Ammon's horn (tissue), 1 donor: ENCODE data around the gene PDZD7.
"Not testable (repeated sequence)": the region's sequence is repeated elsewhere in the genome, so short reads cannot be mapped to it uniquely, and the experiment has no call there.

Experiments used
- DNase-seq: peaks from one replicate; pipeline ENCODE4 v3.0.0-alpha.2; 2016; ENCODE audit warnings: low spot score

PDZD7 gene

DNA sequence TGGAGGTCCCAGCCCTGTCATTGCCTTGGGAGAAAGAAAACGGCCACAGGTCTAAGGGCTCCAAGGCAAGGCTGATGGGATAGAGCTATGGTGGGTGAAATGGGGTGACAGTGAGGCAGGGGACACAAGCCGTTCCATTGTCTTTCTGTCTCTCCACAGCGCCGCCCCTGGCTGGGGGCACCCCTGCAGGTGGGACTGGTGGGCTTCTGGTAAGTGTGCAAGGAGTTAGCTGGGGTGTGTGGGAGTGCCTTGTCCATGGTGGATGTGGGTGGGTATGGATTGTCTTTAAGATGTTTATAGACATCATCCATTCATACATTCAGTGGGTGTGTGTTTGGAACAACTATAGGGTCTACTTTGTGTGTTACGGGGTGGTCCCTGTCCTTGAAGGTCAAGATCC lies 7.6 kb upstream of the PDZD7 start:
- DNase-seq, result no peak

DNA sequence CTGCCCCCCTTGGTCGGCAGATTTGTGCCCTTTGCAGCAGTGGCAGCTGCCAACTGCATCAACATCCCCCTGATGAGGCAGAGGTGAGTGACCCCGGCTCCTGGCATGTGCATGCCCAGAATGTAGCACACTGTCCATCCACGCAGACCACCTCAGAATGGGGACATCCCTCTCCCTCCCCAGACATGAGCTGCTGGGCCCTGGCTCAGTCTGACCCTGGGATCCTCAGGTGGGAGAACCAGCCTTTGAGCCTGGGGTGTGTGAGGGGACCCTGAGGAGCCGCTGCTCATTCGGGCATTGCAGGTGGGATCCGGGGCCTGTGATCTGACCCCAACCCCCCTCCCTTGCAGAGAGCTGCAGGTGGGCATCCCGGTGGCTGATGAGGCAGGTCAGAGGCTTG lies 5.8 kb upstream of the PDZD7 start:
- no peak for DNase-seq

DNA sequence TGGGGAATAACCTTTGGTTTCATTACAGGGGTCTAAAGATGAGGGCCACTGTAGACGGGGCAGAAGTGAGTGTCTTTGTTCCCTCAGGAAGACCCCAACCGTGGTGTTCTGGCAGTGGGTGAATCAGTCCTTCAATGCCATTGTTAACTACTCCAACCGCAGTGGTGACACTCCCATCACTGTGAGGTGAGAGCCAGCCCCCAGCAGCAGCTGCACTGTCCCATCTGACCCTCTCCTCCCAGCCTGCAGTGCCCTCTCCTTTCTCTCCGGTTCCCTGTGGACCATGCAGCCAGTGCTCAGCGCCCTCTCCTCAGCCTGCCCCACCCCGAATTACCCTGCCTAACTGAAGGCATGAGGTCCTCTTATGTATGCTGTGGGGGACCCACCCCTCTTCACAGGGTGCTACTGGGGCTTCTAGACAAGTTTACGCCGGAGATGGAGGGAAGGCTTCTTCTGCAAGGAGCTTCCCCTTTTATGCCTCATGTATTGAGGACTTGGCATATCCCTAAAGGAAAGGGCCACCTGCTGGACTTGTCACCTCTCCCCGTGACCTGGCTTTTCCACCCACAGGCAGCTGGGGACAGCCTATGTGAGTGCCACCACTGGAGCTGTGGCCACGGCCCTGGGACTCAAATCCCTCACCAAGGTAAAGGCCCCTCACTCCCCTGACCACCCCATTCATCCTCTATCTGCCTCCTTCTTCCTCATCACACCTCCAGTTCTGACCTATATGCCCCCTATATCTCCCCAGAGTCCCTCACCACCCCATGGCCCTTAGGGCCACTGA lies 5.2 kb upstream of the PDZD7 start:
- DNase-seq, result no peak

DNA sequence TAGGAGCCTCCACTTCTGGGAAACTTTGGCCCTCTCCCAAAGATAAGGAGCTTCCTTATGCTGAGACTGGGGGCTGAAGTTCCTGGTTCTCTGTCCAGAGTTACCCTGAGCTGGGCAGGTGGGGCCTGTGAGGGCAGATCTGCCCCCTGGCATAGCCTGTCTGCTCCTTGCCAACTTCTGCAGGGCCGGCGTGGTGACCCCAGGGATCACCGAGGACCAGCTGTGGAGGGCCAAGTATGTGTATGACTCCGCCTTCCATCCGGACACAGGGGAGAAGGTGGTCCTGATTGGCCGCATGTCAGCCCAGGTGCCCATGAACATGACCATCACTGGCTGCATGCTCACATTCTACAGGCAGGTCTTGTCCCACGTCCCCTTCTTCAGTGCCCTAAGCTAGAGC lies 4.4 kb upstream of the PDZD7 start:
- DNase-seq, result no peak

DNA sequence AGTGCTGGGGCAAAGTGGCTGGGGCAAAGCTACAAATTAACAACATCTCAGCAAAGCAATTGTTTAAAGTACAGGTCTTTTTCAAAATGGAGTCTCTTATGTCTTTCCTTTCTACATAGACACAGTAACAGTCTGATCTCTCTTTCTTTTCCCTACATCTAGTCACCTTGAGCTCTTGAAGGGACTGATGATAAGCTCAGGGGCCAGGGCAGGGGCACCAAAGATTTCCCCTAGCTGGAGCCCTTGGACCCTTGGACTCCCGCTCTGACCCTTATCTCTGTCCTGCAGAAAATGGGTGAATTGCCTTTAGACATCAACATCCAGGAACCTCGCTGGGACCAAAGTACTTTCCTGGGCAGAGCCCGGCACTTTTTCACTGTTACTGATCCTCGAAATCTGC lies 3.5 kb upstream of the PDZD7 start:
- not testable (repeated sequence) for DNase-seq

DNA sequence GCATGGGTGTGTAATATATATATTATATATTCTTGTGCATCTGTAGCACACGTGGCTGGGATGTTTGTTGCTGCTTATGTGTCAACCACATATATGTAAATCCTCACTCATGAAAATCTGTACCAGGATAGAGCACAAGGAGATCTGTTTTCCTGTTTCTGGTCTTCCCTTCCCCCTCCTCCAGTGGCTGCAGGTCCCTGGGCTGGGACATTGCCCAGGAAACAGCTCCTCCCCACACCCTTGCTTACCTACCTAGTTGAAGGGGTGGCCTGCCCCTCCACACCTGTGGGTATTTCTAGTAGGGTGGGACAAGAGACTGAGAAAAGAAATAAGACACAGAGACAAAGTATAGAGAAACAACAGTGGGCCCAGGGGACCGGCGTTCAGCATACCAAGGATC lies 2.3 kb upstream of the PDZD7 start:
- DNase-seq, result no peak

DNA sequence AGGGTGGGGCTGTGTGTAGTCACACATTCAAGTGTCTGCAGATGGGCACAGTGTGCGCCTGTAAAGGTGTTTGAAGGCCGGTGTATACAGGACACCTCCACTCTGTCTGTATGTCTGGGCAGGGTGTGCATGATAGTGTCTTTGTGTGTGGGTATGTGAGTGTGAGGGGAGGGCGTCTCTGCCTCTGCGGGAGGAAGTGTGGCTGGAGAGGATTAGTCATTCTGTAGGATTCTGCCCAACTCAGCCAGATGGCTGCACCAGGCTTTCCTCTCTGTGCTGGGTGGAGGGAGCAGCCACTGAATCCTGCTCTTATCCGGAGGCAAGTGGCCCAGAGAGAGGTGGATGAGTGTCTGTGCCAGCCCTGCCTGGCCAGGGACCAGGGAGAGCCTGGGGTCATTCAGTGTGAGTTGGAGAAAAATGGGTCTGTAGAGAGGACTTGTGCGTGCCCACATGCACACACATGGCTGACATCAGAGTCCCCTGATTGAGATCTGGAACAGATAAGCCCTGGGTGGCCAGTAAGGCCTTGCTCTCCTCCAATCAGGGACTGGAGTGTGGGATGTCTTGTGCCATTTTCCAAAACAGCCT lies 1.8 kb upstream of the PDZD7 start:
- DNase-seq, result peak; percentile 89

DNA sequence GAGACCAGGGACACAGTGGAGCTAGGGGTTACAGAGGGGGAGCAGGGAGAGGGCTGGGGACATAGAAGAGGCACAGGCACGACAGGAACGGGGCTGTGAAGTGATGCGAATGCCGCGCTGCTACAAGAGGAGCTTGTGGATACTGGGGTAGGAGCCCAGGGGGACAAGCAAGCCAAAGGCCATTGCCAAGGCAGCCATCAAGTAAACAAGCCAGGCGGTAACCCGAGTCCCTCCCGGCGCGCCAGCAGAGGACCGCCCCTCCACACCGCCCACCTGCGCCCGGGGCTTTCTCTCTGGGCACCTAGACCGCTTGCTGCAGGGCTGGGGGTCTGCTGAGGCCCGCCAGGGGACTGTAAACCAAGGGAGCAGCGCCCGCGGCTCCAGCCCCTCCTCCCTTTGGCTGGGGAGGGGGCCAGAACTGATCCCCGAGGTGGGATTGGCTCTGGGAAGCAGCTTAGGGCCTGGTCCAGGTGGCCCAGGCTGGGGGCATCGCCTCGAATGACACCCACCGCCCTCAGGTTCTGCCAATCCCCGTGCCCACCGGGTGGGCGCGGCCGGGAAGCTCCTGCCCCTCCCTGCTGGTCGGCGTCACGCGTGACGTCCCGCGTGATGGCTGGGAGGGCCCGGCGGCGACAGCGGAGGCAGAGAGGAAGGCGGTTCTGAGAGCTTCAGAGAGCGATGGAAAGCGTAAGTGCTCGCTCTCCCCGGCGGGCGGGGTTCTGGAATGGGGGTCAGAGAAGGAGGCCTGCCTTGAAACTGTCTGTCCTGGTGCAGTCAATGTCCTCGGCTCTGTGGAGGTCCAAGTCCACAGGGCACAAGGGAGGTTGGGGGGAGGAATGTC lies 1.1 kb upstream of the PDZD7 start:
- peak; percentile 96 for DNase-seq

DNA sequence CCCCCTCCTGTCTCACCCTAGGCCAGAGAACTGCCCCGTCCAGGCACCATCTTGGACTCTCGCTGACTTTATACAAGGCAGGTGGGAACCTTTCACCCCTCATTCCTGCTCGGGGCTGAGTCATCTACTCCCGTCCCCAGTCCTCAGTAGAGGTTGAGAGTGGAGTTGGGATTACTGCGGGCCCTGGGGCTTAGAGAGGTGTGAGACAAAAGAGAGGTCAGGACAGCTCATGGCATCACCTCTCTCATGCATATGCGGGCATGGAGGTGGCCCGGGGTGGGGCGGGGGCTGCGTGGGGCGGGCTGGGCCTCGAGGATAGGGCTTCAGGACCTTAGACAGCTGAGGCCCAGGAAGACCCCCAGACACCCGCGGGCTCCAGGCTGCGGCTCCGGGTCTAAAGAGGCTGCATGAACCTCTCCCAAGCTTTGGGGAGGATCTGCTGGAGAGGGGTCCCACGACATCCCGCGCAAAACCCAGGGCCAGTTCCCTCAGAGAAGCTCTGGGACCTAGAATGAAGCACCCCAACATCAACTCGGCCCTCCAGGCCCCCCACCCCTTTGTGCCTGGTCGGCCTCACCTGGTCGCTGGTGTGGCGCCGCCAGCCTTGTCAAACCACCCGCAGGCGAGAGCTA lies 317 bp downstream of the PDZD7 start:
- DNase-seq, result no peak

DNA sequence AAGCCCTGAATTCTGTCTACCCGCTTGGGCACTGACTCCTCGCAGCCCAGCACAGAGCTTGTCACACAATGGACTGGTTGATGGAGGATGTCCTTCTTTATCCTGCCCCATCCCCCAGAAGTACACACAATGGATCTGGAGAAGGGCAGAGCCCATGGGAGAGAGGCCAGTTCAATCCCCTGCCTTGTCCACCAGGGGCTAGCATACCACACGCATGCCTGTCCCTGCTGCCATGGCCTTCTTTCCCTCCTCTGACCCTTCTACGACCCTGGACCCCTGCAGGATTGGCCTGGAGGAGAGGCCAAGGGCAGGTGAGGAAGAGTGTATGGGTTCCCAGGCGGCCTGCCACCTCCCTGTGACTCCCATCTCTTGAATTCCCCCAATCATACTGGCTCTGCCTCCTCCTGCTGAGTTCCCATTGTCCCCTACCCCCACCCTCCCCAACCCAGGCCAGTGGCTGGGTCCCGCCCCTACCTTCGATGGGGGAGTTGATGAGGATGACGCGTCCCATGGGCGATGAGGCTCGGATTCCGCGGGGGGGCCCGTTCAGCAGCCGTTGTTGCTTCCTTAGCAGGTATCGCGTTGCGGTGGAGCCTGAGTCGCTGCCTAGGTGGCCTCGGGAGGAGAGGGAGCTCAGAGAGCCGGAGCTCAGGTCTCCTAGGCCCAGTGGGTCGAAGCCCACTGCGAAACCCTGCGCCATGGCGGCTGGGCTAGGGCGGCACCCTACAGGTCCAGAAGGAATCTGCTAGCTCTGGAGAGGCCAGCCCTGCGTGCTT lies 1.2 kb downstream of the PDZD7 start:
- DNase-seq, result no peak

DNA sequence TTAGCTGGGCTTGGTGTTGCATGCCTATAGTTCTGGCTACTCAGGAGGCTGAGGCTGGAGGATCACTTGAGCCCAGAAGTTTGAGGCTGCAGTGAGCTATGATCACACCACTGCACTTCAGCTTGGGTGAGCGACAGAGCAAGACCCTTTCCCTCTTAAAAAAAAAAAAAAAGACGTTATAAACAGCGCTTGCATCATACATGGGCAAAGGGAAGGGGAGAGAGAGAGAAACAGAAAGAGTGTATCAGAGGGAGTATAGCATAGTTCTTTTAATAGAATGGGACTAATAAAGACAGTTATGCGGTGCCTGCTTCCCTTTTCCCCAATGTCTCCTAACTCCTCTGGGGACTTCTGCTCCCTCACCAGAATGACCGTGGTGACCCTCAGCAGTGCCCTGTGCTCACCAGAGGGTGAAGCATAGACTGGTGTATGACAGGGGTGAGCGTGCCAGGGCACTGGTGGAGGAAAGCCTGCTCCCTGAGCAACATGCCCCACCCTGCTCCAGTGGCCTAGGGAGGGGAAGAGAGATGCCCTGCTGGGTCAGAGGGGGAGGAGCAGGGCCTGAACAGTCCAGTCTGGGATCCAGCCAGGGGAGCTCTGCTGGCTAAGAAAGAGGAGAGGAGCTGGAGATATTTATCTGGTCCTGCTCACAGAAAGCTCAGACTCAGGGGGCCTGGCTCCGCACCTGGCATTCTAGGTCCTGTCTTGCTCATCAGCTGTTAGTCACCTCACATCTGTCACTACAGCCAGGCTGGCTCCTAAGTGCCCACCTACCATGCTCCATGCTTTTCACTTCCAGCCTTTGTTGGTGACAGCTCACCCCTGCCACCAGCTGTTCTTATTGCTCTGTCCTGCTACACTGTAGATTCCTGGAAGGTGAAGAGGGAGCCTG lies 2.2 kb downstream of the PDZD7 start:
- no peak for DNase-seq

DNA sequence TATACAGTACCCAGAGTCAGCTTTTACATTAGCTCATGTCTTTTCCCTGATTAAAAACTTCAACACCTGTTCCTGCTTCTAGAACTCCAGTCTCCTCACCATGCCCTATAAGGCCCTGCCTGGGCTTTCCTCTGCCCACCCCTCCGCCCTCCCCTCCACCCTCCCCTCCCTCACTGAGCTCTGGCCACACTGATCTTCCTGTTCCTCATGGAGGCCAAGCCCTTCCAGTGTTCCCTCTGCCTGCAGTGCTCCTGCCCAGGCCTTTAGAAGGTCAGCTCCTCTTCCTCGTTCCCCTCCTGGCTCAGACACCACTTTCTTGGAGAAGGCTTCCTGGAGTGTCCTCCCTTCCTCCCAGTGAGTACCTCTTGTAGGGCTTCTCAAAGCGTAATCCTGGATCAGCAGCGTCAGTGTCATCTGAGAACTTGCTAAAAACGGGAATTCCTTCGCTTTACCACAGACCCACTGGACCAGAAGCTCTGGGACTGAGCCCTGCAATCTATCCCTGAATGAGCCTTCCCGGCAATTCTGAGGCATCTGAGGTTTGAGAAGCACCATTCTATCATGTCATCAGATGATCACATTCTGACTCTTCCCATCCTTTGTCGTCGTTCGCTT lies 3.7 kb downstream of the PDZD7 start:
- no peak for DNase-seq

DNA sequence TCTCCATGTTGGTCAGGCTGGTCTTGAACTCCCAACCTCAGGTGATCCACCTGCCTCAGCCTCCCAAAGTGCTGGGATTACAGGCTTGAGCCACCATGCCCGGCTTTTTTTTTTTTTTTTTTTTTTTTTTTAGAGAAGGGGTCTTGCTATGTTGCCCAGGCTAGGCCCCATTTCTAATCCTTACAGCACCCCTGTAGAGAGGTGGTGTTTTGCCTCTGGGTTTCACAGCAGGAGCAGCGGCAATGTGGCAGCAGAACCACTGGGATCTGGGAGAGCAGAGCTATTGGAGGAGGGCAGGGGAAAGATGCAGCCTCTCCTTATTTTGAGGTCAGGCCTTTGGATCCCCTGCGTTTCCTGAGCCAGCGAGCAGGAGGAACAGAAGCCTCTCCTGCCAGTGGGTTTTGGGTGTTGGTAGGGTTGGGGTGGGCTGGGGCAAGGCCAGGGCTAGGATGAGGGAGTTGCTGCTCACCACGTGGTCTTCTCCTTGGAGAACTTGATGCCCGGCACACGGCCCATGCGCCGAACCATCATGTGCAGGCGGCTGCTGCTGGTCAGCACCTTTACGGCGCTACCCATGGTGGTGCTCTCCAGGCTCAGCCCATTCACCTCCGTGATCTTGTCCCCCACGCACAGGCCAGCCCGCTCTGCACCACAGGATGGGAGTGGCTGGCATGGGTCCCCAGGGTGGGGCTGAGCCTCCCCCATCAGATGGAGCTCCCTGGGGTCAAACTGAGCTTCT lies 7.8 kb downstream of the PDZD7 start:
- no peak for DNase-seq

DNA sequence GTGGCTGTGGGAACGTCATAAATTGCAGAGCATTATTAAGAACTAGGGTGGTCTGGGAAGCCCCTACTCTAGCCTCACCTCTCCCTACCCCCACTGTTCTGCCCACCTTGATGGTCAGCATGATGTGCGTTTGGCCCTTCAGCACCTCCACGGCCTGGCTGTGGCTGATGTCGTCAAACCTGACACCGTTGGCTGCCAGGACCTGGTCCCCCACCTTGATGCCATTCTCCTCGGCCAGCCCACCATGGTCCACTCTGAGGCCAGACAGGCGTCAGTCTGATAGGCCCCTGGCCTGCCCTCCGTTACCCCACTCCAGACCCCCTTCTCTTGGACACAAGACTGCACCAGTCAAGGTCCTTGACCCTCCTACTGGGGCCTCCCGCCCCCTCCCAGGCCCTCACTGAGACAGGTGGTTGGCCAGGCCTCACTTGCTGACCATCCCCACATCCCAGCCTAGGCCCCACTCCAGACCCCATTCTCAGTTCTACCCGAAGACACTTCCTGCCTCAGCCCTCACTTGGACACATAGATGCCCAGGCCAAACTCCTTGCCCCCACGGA lies 9.2 kb downstream of the PDZD7 start:
- no peak for DNase-seq

DNA sequence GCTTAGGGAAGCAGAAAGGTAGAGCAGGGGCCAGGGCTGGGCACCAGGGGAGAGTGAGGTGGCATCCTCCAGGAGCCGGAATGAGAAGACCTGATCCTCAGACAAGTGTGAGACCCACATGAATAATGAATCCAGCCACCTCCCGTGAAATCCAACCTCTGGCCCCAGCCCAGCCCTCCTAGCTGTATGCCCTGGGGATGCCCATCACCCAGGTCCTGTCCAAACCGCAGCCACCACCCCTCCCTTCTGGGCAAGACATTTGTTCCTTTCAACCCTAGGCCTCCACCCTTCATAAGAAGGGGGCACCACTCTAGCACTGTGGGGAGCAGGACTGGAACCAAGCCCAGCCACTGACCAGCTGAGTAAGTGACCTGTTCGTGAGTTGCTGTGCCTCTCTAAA lies 9.7 kb downstream of the PDZD7 start:
- DNase-seq, result no peak

DNA sequence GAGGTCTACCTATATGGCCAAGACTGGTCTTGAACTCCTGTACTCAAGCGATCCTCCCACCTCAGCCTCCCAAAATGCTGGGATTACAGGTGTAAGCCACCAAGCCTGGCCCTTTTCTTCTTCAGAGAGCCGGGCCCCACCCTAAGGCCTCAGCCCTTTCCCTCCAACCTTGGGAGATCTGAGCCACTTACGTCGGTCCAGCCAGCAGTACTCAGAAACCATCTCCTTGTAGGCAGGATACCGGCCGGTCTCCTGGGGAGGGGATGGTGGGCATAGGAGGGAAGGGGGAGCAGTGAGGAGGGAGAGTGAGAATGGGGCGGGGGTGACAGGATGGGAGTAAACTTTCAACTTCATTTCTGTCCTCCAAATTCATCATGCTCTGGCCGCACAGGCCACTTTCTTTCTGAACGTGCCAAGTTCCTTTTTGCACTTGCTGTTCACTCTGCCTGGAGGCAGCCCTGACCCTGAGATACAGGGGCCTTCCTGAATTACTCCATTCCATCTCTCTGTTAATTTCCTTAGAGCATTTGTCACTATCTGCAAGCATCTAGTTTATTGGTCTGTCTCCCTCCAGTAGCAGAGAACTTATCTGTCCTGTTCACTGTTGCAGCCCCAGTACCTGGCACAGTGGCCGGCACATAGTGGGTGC lies 10.4 kb downstream of the PDZD7 start:
- DNase-seq, result no peak

DNA sequence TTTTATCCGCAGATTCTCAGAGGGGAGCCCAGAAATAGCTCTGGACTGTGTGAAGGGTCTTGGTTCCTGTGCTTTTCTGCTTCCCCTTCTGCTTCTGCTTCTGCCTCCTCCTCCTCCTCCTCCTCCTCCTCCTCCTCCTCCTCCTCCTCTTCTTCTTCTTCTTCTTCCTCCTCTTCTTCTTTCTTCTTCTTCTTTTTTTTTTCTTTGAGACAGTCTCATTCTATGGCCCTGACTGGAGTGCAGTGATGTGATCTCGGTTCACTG lies 11.6 kb downstream of the PDZD7 start:
- DNase-seq, result no peak

DNA sequence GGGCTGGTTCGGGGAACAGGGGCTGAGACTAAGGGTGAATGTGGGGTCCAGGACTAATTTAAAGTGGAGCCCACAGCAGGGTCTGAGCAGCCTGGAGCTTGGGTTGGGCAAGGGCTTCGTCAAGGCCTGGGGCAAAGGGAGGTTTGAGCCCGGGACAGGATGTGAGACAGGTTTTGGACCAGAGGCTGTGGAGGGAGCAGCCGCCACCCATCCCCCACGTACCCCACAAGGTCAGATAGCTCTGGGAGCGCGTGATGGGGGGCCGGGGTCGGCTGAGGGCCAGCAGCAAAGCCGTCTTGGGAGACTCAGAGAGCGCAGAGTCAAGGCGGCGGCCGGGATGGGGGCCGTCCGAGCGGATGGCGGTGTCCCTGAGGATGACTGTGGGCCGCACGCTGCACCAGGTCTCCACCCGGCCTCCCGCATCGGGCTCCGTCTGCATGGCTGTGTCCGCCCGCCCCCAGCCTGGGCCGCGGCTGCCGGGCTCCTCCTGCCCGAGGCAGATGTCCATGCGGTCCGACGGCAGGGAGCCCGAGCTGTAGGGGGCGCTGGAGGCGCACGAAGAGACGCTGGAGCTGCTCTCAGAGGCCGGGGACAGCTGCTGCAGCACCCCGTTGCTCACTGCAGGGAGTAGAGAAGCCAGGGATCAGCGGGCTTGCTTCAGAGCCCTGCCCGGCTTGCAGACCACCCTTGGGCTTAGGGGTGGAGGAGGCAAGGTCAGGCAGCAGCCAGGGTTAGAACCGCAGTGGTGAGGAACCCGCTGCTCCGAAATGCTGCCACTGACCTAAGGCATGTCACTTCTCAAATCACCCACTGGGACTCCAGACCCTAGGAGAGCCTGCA lies 12.1 kb downstream of the PDZD7 start:
- DNase-seq, result peak; percentile 88
